H1 (cell line): ENCODE measurements around the gene NLRX1. TPM values are rescaled to one million over a fixed set of nuclear protein-coding genes. Genes with fewer than 3 reads are reported as not detected.

ENCODE experiments used
- polyA plus RNA-seq, 7 experiments: library from polyadenylated mRNA; depleted of rRNA in 3 of 7; stranded (reverse) in 5 of 7; unstranded in 2 of 7; fragments of >200 nt in 5 of 7; fragments of 200-250 nt in 2 of 7; gene quantifications; 1 replicate in 5 of 7; 2 replicates in 1 of 7; 4 replicates in 1 of 7; pipeline versions ENCODE4 v1.2.1 to v1.2.3, GENCODE V29; 2011 to 2013; ENCODE audit warnings: missing spikeins in 2 of 7, mixed read lengths in 2 of 7
- total RNA-seq: library from RNA; stranded (reverse); fragmentation: NEBNext Ultra II Directional; extraction: Animal tissue kit (Norgen Biotek cat#: 25700); gene quantifications from 2 replicates; pipeline ENCODE4 v1.2.1, GENCODE V29; 2021
- TF ChIP-seq, protein P1 (sequence below): fragments of 300-600 bp; sonication (generic); IDR thresholded peaks from 2 replicates; pipeline ENCODE4 v1.7.1; 2012; ENCODE audit warnings: low read length, moderate library complexity, mild to moderate bottlenecking, inconsistent platforms; ENCODE audit not compliant: insufficient replicate concordance

NLRX1 gene
- total and polyA plus RNA-seq, 2 of the 8 experiments (the other 6 are each of a cell fraction or from before 2014, with no cell fraction given) = 13.2 to 18.6 TPM

- TF ChIP-seq, protein P1, sequence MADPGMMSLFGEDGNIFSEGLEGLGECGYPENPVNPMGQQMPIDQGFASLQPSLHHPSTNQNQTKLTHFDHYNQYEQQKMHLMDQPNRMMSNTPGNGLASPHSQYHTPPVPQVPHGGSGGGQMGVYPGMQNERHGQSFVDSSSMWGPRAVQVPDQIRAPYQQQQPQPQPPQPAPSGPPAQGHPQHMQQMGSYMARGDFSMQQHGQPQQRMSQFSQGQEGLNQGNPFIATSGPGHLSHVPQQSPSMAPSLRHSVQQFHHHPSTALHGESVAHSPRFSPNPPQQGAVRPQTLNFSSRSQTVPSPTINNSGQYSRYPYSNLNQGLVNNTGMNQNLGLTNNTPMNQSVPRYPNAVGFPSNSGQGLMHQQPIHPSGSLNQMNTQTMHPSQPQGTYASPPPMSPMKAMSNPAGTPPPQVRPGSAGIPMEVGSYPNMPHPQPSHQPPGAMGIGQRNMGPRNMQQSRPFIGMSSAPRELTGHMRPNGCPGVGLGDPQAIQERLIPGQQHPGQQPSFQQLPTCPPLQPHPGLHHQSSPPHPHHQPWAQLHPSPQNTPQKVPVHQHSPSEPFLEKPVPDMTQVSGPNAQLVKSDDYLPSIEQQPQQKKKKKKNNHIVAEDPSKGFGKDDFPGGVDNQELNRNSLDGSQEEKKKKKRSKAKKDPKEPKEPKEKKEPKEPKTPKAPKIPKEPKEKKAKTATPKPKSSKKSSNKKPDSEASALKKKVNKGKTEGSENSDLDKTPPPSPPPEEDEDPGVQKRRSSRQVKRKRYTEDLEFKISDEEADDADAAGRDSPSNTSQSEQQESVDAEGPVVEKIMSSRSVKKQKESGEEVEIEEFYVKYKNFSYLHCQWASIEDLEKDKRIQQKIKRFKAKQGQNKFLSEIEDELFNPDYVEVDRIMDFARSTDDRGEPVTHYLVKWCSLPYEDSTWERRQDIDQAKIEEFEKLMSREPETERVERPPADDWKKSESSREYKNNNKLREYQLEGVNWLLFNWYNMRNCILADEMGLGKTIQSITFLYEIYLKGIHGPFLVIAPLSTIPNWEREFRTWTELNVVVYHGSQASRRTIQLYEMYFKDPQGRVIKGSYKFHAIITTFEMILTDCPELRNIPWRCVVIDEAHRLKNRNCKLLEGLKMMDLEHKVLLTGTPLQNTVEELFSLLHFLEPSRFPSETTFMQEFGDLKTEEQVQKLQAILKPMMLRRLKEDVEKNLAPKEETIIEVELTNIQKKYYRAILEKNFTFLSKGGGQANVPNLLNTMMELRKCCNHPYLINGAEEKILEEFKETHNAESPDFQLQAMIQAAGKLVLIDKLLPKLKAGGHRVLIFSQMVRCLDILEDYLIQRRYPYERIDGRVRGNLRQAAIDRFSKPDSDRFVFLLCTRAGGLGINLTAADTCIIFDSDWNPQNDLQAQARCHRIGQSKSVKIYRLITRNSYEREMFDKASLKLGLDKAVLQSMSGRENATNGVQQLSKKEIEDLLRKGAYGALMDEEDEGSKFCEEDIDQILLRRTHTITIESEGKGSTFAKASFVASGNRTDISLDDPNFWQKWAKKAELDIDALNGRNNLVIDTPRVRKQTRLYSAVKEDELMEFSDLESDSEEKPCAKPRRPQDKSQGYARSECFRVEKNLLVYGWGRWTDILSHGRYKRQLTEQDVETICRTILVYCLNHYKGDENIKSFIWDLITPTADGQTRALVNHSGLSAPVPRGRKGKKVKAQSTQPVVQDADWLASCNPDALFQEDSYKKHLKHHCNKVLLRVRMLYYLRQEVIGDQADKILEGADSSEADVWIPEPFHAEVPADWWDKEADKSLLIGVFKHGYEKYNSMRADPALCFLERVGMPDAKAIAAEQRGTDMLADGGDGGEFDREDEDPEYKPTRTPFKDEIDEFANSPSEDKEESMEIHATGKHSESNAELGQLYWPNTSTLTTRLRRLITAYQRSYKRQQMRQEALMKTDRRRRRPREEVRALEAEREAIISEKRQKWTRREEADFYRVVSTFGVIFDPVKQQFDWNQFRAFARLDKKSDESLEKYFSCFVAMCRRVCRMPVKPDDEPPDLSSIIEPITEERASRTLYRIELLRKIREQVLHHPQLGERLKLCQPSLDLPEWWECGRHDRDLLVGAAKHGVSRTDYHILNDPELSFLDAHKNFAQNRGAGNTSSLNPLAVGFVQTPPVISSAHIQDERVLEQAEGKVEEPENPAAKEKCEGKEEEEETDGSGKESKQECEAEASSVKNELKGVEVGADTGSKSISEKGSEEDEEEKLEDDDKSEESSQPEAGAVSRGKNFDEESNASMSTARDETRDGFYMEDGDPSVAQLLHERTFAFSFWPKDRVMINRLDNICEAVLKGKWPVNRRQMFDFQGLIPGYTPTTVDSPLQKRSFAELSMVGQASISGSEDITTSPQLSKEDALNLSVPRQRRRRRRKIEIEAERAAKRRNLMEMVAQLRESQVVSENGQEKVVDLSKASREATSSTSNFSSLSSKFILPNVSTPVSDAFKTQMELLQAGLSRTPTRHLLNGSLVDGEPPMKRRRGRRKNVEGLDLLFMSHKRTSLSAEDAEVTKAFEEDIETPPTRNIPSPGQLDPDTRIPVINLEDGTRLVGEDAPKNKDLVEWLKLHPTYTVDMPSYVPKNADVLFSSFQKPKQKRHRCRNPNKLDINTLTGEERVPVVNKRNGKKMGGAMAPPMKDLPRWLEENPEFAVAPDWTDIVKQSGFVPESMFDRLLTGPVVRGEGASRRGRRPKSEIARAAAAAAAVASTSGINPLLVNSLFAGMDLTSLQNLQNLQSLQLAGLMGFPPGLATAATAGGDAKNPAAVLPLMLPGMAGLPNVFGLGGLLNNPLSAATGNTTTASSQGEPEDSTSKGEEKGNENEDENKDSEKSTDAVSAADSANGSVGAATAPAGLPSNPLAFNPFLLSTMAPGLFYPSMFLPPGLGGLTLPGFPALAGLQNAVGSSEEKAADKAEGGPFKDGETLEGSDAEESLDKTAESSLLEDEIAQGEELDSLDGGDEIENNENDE = no peak
- TF ChIP-seq, all 59 proteins: peak for 0
Observed at GRCh38 chr11:119209186-119209585, 40.7 kb downstream of the NLRX1 start (continued).
